H1 (cell line): ENCODE data around the gene NLRP1. TPM values are rescaled to one million over a fixed set of nuclear protein-coding genes. Genes with fewer than 3 reads are reported as not detected.

Source experiments
- CTCF ChIA-PET: fragments of 300-600 bp; sonication (Branson Sonifier 250); formaldehyde crosslinking; loops from one replicate; lab custom pipeline; 2021; ENCODE audit not compliant: partially characterized antibody; lab: Charles Lee
- POLR2A ChIA-PET: fragments of 300-600 bp; sonication (Branson Sonifier 250); formaldehyde crosslinking; loops from one replicate; lab custom pipeline; 2021; ENCODE audit warnings: inconsistent platforms; ENCODE audit not compliant: partially characterized antibody; lab: Charles Lee
- DNase-seq, 2 experiments: peaks; one replicate each; pipeline versions ENCODE4 v3.0.0 to v3.0.0-alpha.2; 2010 to 2022; ENCODE audit warnings: low spot score in 2 of 2, low read depth in 1 of 2, mixed read lengths in 1 of 2
- FAIRE-seq: peaks from 2 replicates; lab custom pipeline; 2011; peaks lifted over from hg19 to GRCh38; lab: Jason Lieb, UNC
- H2AFZ ChIP-seq: 2 replicates; pipeline ENCODE4 v1.8.1; 2012; ENCODE audit warnings: low read length, inconsistent platforms
- H2AK5ac ChIP-seq: 2 replicates; pipeline ENCODE4 v1.6.1; 2013; ENCODE audit warnings: low read depth, low read length
- H2BK120ac ChIP-seq: replicated peaks from 2 replicates; pipeline ENCODE3; 2013; ENCODE audit warnings: low read depth, low read length, inconsistent platforms
- H2BK12ac ChIP-seq: 2 replicates; pipeline ENCODE4 v1.6.1; 2013; ENCODE audit warnings: low read depth, low read length
- H2BK15ac ChIP-seq: 2 replicates; pipeline ENCODE4 v1.6.1; 2013; ENCODE audit warnings: low read length
- H2BK20ac ChIP-seq: 2 replicates; pipeline ENCODE4 v1.6.1; 2013; ENCODE audit warnings: low read length
- H2BK5ac ChIP-seq: 2 replicates; pipeline ENCODE4 v1.6.1; 2013; ENCODE audit warnings: low read depth, low read length
- H3K14ac ChIP-seq: 2 replicates; pipeline ENCODE4 v1.6.1; 2013; ENCODE audit warnings: inconsistent platforms; ENCODE audit not compliant: insufficient read length
- H3K18ac ChIP-seq: 2 replicates; pipeline ENCODE4 v1.6.1; 2013; ENCODE audit warnings: low read length; ENCODE audit errors: extremely low read depth
- H3K23ac ChIP-seq: 2 replicates; pipeline ENCODE4 v1.6.1; 2013; ENCODE audit warnings: inconsistent platforms; ENCODE audit not compliant: insufficient read length
- H3K23me2 ChIP-seq: 2 replicates; pipeline ENCODE4 v1.6.1; 2013; ENCODE audit warnings: low read depth, low read length
- H3K27ac ChIP-seq: 2 replicates; pipeline ENCODE4 v1.6.1; 2011; ENCODE audit warnings: low read depth, low read length, inconsistent platforms
- H3K27me3 ChIP-seq, 4 experiments: replicated peaks in 1 of 4; 1 replicate in 1 of 4; 2 replicates in 3 of 4; pipeline versions ENCODE4 v1.6.1 to v1.8.1; 2011 to 2013; ENCODE audit warnings: low read length in 3 of 4, mild to moderate bottlenecking in 3 of 4, inconsistent platforms in 2 of 4, mixed read lengths in 2 of 4, moderate library complexity in 1 of 4; ENCODE audit not compliant: control insufficient read depth in 3 of 4, insufficient read depth in 3 of 4; ENCODE audit errors: extremely low read depth in 1 of 4
- H3K36me3 ChIP-seq, 4 experiments: 2 replicates each; pipeline versions ENCODE4 v1.6.1 to v1.8.1; 2011 to 2013; ENCODE audit warnings: mild to moderate bottlenecking in 4 of 4, low read length in 3 of 4, moderate library complexity in 2 of 4, control low read depth in 1 of 4, inconsistent platforms in 1 of 4; ENCODE audit not compliant: insufficient read depth in 4 of 4, control insufficient read depth in 2 of 4
- H3K4ac ChIP-seq: replicated peaks from 2 replicates; pipeline ENCODE3; 2013; ENCODE audit warnings: low read length, low read depth, mixed read lengths, inconsistent platforms; ENCODE audit not compliant: insufficient read length
- H3K4me1 ChIP-seq, 4 experiments: replicated peaks in 1 of 4; 1 replicate in 1 of 4; 2 replicates in 3 of 4; pipeline versions ENCODE4 v1.6.1 to v1.8.1; 2011 to 2013; ENCODE audit warnings: low read length in 3 of 4, inconsistent platforms in 2 of 4, mixed read lengths in 1 of 4; ENCODE audit not compliant: insufficient read depth in 4 of 4, control insufficient read depth in 3 of 4
- H3K4me2 ChIP-seq, 2 experiments: 2 replicates each; pipeline versions ENCODE4 v1.6.1 to v1.8.1; 2011 to 2013; ENCODE audit warnings: low read depth in 2 of 2, low read length in 2 of 2, control low read depth in 1 of 2, inconsistent platforms in 1 of 2, mild to moderate bottlenecking in 1 of 2; ENCODE audit not compliant: insufficient read depth in 1 of 2
- H3K4me3 ChIP-seq, 4 experiments: fragments of 200-600, 300-600 bp in 1 of 4; sonication (generic), shearing (Covaris generic), sonication (Bioruptor Twin) in 1 of 4; 2 replicates each; pipeline versions ENCODE4 v1.5.1 to v1.8.1; 2011 to 2016; ENCODE audit warnings: low read length in 4 of 4, low read depth in 3 of 4, control low read depth in 2 of 4, inconsistent platforms in 2 of 4, mild to moderate bottlenecking in 2 of 4, mixed read lengths in 1 of 4, moderate library complexity in 1 of 4; ENCODE audit not compliant: insufficient read depth in 2 of 4; ENCODE audit errors: extremely low read depth in 1 of 4
- H3K56ac ChIP-seq: replicated peaks from 2 replicates; pipeline ENCODE3; 2013; ENCODE audit warnings: low read depth, mild to moderate bottlenecking, mixed read lengths, low read length, inconsistent platforms; ENCODE audit not compliant: insufficient read length
- H3K79me1 ChIP-seq: 2 replicates; pipeline ENCODE4 v1.6.1; 2013; ENCODE audit warnings: low read depth, low read length, control low read depth
- H3K79me2 ChIP-seq, 2 experiments: 2 replicates each; pipeline versions ENCODE4 v1.6.1 to v1.8.1; 2012 to 2013; ENCODE audit warnings: low read length in 2 of 2, mild to moderate bottlenecking in 2 of 2, inconsistent platforms in 1 of 2; ENCODE audit not compliant: insufficient read depth in 2 of 2, control insufficient read depth in 1 of 2
- H3K9ac ChIP-seq, 4 experiments: replicated peaks in 1 of 4; 1 replicate in 1 of 4; 2 replicates in 3 of 4; pipeline versions ENCODE4 v1.6.1 to v1.8.1; 2011 to 2013; ENCODE audit warnings: low read depth in 3 of 4, low read length in 3 of 4, control low read depth in 2 of 4, mild to moderate bottlenecking in 2 of 4, moderate library complexity in 2 of 4, inconsistent platforms in 1 of 4; ENCODE audit errors: extremely low read depth in 1 of 4
- H3K9me3 ChIP-seq, 2 experiments: 2 replicates each; pipeline versions ENCODE4 v1.6.1 to v1.8.1; 2012 to 2013; ENCODE audit warnings: mild to moderate bottlenecking in 2 of 2, moderate library complexity in 2 of 2, control low read depth in 1 of 2, inconsistent platforms in 1 of 2, low read depth in 1 of 2, low read length in 1 of 2, mixed read lengths in 1 of 2; ENCODE audit not compliant: insufficient read depth in 2 of 2
- H4K20me1 ChIP-seq, 2 experiments: replicated peaks in 1 of 2; 2 replicates each; pipeline versions ENCODE3 to v1.8.1; 2011 to 2013; ENCODE audit warnings: inconsistent platforms in 2 of 2, low read length in 2 of 2, mild to moderate bottlenecking in 1 of 2; ENCODE audit not compliant: insufficient read depth in 2 of 2, control insufficient read depth in 1 of 2
- H4K5ac ChIP-seq: 2 replicates; pipeline ENCODE4 v1.6.1; 2013; ENCODE audit warnings: low read length, low read depth, mixed read lengths, inconsistent platforms; ENCODE audit not compliant: insufficient read length
- H4K8ac ChIP-seq: 2 replicates; pipeline ENCODE4 v1.8.0; 2013; ENCODE audit warnings: mild to moderate bottlenecking, moderate library complexity, low read length, inconsistent platforms; ENCODE audit not compliant: insufficient read depth; ENCODE audit errors: extremely low read depth
- H4K91ac ChIP-seq: replicated peaks from 2 replicates; pipeline ENCODE3; 2013; ENCODE audit warnings: low read length, mixed read lengths, inconsistent platforms; ENCODE audit not compliant: insufficient read length
- CEBPB ChIP-seq: IDR thresholded peaks from 2 replicates; pipeline ENCODE4 v1.6.1; 2012; ENCODE audit warnings: low read depth, low read length
- CTBP2 ChIP-seq: IDR thresholded peaks from 2 replicates; pipeline ENCODE4 v1.7.0; 2011; ENCODE audit warnings: borderline replicate concordance, mild to moderate bottlenecking, moderate library complexity, mixed read lengths, low read length; ENCODE audit not compliant: insufficient read depth, insufficient read length
- EP300 ChIP-seq, 2 experiments: IDR thresholded peaks; 1 replicate in 1 of 2; 2 replicates in 1 of 2; pipeline ENCODE4 v1.6.1; 2011 to 2012; ENCODE audit warnings: low read depth in 2 of 2, low read length in 2 of 2, mild to moderate bottlenecking in 2 of 2, borderline replicate concordance in 1 of 2, inconsistent platforms in 1 of 2, moderate library complexity in 1 of 2
- EZH2 ChIP-seq: fragments of 200-600 bp; sonication (generic); IDR thresholded peaks from 2 replicates; pipeline ENCODE4 v1.7.1; 2012; ENCODE audit warnings: low read depth, mild to moderate bottlenecking, moderate library complexity, low read length, inconsistent platforms; ENCODE audit not compliant: severe bottlenecking
- HDAC6 ChIP-seq: IDR thresholded peaks from one replicate; pipeline ENCODE4 v1.7.1; 2012; ENCODE audit warnings: low read depth, mild to moderate bottlenecking, inconsistent platforms, low read length, moderate library complexity
- JUN ChIP-seq: IDR thresholded peaks from 2 replicates; pipeline ENCODE4 v1.6.1; 2011; ENCODE audit warnings: low read depth, mild to moderate bottlenecking, improper control_type of control experiment, low read length
- KDM4A ChIP-seq: IDR thresholded peaks from one replicate; pipeline ENCODE4 v1.7.1; 2012; ENCODE audit warnings: low read depth, mild to moderate bottlenecking, moderate library complexity, low read length, inconsistent platforms; ENCODE audit not compliant: severe bottlenecking
- MAFK ChIP-seq: IDR thresholded peaks from 2 replicates; pipeline ENCODE4 v1.6.1; 2012; ENCODE audit warnings: low read depth, mild to moderate bottlenecking, improper control_type of control experiment, low read length
- MAX ChIP-seq: IDR thresholded peaks from 2 replicates; pipeline ENCODE4 v1.6.1; 2012; ENCODE audit warnings: inconsistent platforms
- RFX5 ChIP-seq: IDR thresholded peaks from 2 replicates; pipeline ENCODE4 v1.6.1; 2011; ENCODE audit warnings: low read depth, low read length, improper control_type of control experiment, borderline replicate concordance
- RNF2 ChIP-seq: fragments of 200-900, 300-1000 bp; sonication (generic); IDR thresholded peaks from 2 replicates; pipeline ENCODE4 v1.7.1; 2016; ENCODE audit warnings: borderline replicate concordance, low read depth, mild to moderate bottlenecking, antibody characterized with exemption, low read length; ENCODE audit not compliant: poor library complexity, severe bottlenecking; ENCODE audit errors: missing control alignments
- SIN3A ChIP-seq, 2 experiments: IDR thresholded peaks in 1 of 2; conservative IDR thresholded peaks in 1 of 2; 2 replicates each; pipeline ENCODE4 v1.6.1; 2011 to 2012; ENCODE audit warnings: low read length in 2 of 2, improper control_type of control experiment in 1 of 2, low read depth in 1 of 2, mild to moderate bottlenecking in 1 of 2
- WGBS, 2 experiments: shearing (Covaris generic) in 1 of 2; methylation state at CpG; one replicate each; pipeline versions ENCODE4 v1.1.6 to v1.1.7; 2013 to 2015; ENCODE audit warnings: low lambda C conversion rate in 2 of 2, mixed read lengths in 2 of 2, inconsistent platforms in 1 of 2, low coverage in 1 of 2, missing lambda C conversion rate in 1 of 2; ENCODE audit not compliant: insufficient replicate concordance in 2 of 2, insufficient coverage in 1 of 2, insufficient read length in 1 of 2; ENCODE audit errors: extremely low coverage in 1 of 2, missing lambda C conversion rate in 1 of 2; 5-methylcytosine and 5-hydroxymethylcytosine counted together
- polyA plus RNA-seq, 7 experiments: library from polyadenylated mRNA; depleted of rRNA in 3 of 7; stranded (reverse) in 5 of 7; unstranded in 2 of 7; fragments of >200 nt in 5 of 7; fragments of 200-250 nt in 2 of 7; gene quantifications; 1 replicate in 5 of 7; 2 replicates in 1 of 7; 4 replicates in 1 of 7; pipeline versions ENCODE4 v1.2.1 to v1.2.3, GENCODE V29; 2011 to 2013; ENCODE audit warnings: missing spikeins in 2 of 7, mixed read lengths in 2 of 7
- total RNA-seq: library from RNA; stranded (reverse); fragmentation: NEBNext Ultra II Directional; extraction: Animal tissue kit (Norgen Biotek cat#: 25700); gene quantifications from 2 replicates; pipeline ENCODE4 v1.2.1, GENCODE V29; 2021

The NLRP1 gene
- total and polyA plus RNA-seq, 2 of the 8 experiments (the other 6 are each of a cell fraction or from before 2014, with no cell fraction given): 8.6 to 10.4 TPM

- no peak overlapping the region for H4K8ac ChIP-seq
- DNase-seq: no peak
Observed at GRCh38 chr17:5580969-5581368, 3.3 kb downstream of the NLRP1 start.

More at GRCh38 chr17:5580969-5581368, 3.3 kb downstream of the NLRP1 start:
- Histone ChIP-seq H2BK20ac (no peak overlapping the region), H4K91ac (no peak overlapping the region), H3K4me2 (no peak overlapping the region), H2BK5ac (no peak overlapping the region), H3K9ac (no peak overlapping the region), H2BK120ac (no peak overlapping the region), H3K4me3 (no peak overlapping the region), H2BK15ac (no peak overlapping the region), H3K9me3 (no peaks in the 10 kb centered on the region), H4K20me1 (no peaks in the 10 kb centered on the region), H3K56ac (no peak overlapping the region), H3K18ac (no peak overlapping the region), H3K27ac (no peak overlapping the region), H3K27me3 (no peaks in the 10 kb centered on the region), H3K4ac (no peak overlapping the region), H3K14ac (no peak overlapping the region), H3K36me3 (no peaks in the 10 kb centered on the region), H2AK5ac (no peak overlapping the region), H3K79me2 (no peaks in the 10 kb centered on the region), H3K79me1 (no peaks in the 10 kb centered on the region), H3K23ac (no peak overlapping the region), H2AFZ (no peak overlapping the region), H3K23me2 (no peaks in the 10 kb centered on the region), H3K4me1 (peaks cover 0 to 3% (median 0%) of the 10 kb centered on the region in 4 experiments; a peak in 1 of 7 replicates), H4K5ac (no peak overlapping the region), H2BK12ac (no peak overlapping the region)
- FAIRE-seq: no peak
- ChIA-PET POLR2A (no interaction called here), CTCF (interaction anchor here (2.4 kb wide), 1 partner anchor 11 kb away, joined by 14 read pairs; no protein-coding TSS in a partner anchor)
- TF ChIP-seq KDM4A (no peak), HDAC6 (no peak), CTBP2 (no peak), CEBPB (no peak), EP300 (IDR thresholded peaks at IDR 0.05; ENCODE audit: borderline replicate concordance in 1 of 2, low read depth in 2 of 2, low read length in 2 of 2) (no peak), SIN3A (conservative IDR thresholded peaks at IDR 0.05 in 1 of 2, IDR thresholded peaks at IDR 0.05 in 1 of 2; ENCODE audit: low read depth in 1 of 2, low read length in 2 of 2) (no peak), RFX5 (no peak), MAX (no peak), JUN (no peak), EZH2 (no peak), RNF2 (no peak), MAFK (no peak)
- WGBS, 2 experiments: 82% methylated on average over 3 of the region's 3 CpGs; no CpG with 5 or more reads in 1 of the 2 experiments
